Stimulated activated CD4-positive, alpha-beta T cell treated with anti-CD3 and anti-CD28 coated beads, Interleukin-2, amount 100 ng/mL, for 48 hours (primary cell): ENCODE measurements around the gene SUPT3H.
"Not testable (repeated sequence)": the region's sequence is repeated elsewhere in the genome, so short reads cannot be mapped to it uniquely, and the experiment has no call there.

Experiments
- DNase-seq, 2 donors: peaks; one replicate each; pipeline ENCODE4 v3.0.0-alpha.2; 2020

The SUPT3H gene

GRCh38 chr6:45098256-45098655 lies 279.5 kb downstream of the SUPT3H start:
- DNase-seq: no peak

- no peak for DNase-seq
Measured at GRCh38 chr6:45094831-45095230, 282.9 kb downstream of the SUPT3H start.

GRCh38 chr6:45092135-45092534 lies 285.6 kb downstream of the SUPT3H start:
- no peak for DNase-seq

GRCh38 chr6:45086360-45087084 lies 291.2 kb downstream of the SUPT3H start:
- no peak for DNase-seq

- no peak for DNase-seq
Measured at GRCh38 chr6:45084257-45084656, 293.5 kb downstream of the SUPT3H start.

- no peak for DNase-seq
Measured at GRCh38 chr6:45082091-45082490, 295.6 kb downstream of the SUPT3H start.

- no peak for DNase-seq
Measured at GRCh38 chr6:45081634-45082033, 296.1 kb downstream of the SUPT3H start.

- DNase-seq: no peak
Measured at GRCh38 chr6:45078432-45078831, 299.3 kb downstream of the SUPT3H start.

- DNase-seq: no peak
Measured at GRCh38 chr6:45076217-45076930, 301.4 kb downstream of the SUPT3H start.

- no peak for DNase-seq
Measured at GRCh38 chr6:45075246-45075645, 302.5 kb downstream of the SUPT3H start.

GRCh38 chr6:45074439-45074838 lies 303.3 kb downstream of the SUPT3H start:
- DNase-seq: no peak

- DNase-seq: no peak
Measured at GRCh38 chr6:45073771-45074170, 304.0 kb downstream of the SUPT3H start.

- no peak for DNase-seq
Measured at GRCh38 chr6:45072673-45073072, 305.1 kb downstream of the SUPT3H start.

- no peak for DNase-seq
Measured at GRCh38 chr6:45072016-45072415, 305.7 kb downstream of the SUPT3H start.

- DNase-seq: no peak
Measured at GRCh38 chr6:45069091-45069490, 308.6 kb downstream of the SUPT3H start.

- DNase-seq: not testable (repeated sequence)
Measured at GRCh38 chr6:45067446-45067845, 310.3 kb downstream of the SUPT3H start.

GRCh38 chr6:45062659-45063058 lies 315.1 kb downstream of the SUPT3H start:
- not testable (repeated sequence) for DNase-seq

- DNase-seq: no peak
Measured at GRCh38 chr6:45057711-45058110, 320.0 kb downstream of the SUPT3H start.

- DNase-seq: no peak
Measured at GRCh38 chr6:45054610-45055009, 323.1 kb downstream of the SUPT3H start.

GRCh38 chr6:45052325-45052724 lies 325.4 kb downstream of the SUPT3H start:
- DNase-seq: no peak

- DNase-seq: no peak
Measured at GRCh38 chr6:45049188-45049843, 328.4 kb downstream of the SUPT3H start.

GRCh38 chr6:45047573-45047972 lies 330.2 kb downstream of the SUPT3H start:
- DNase-seq: no peak

- no peak for DNase-seq
Measured at GRCh38 chr6:45045253-45045601, 332.5 kb downstream of the SUPT3H start.
